Ovary (tissue), 9 donors: ENCODE data around the gene TMEM184A. TPM values are rescaled to one million over a fixed set of nuclear protein-coding genes. Genes with fewer than 3 reads are reported as not detected.

ENCODE experiments used
- DNase-seq, 5 donors: peaks; one replicate each; pipeline ENCODE4 v3.0.0-alpha.2; 2019 to 2020
- H3K27ac ChIP-seq, 2 donors: fragments of 200-600 bp; one replicate each; pipeline versions ENCODE4 v1.5.1 to v1.8.0; 2019 to 2022
- H3K27me3 ChIP-seq: fragments of 200-600 bp; one replicate; pipeline ENCODE4 v1.8.0; 2022
- H3K36me3 ChIP-seq: fragments of 200-600 bp; sonication (generic); one replicate; pipeline ENCODE4 v1.5.1; 2019
- H3K4me1 ChIP-seq: one replicate; pipeline ENCODE4 v1.8.1; 2013; ENCODE audit warnings: mild to moderate bottlenecking, moderate library complexity; ENCODE audit not compliant: insufficient read depth
- H3K4me3 ChIP-seq: fragments of 200-600 bp; sonication (generic); one replicate; pipeline ENCODE4 v1.5.1; 2017
- H3K9me3 ChIP-seq, 2 donors: fragments of 200-600 bp in 1 of 2; sonication (generic) in 1 of 2; one replicate each; pipeline versions ENCODE4 v1.5.1 to v1.8.1; 2013 to 2019; ENCODE audit warnings: mild to moderate bottlenecking in 1 of 2, moderate library complexity in 1 of 2
- EP300 ChIP-seq: sonication (generic); formaldehyde crosslinking; IDR thresholded peaks from one replicate; pipeline ENCODE4 v1.6.1; 2017; ENCODE audit warnings: antibody characterized with exemption
- POLR2A ChIP-seq: fragments of 450-650 bp; IDR thresholded peaks from one replicate; pipeline ENCODE4 v1.6.1; 2017; ENCODE audit warnings: antibody characterized with exemption, mild to moderate bottlenecking, moderate library complexity
- WGBS, 3 donors: extraction: QIAGEN DNeasy Blood & Tissue Kit in 1 of 3; methylation state at CpG; one replicate each; pipeline versions ENCODE4 v1.1.5 to v1.1.7; 2013 to 2017; 5-methylcytosine and 5-hydroxymethylcytosine counted together
- intact Hi-C, 4 donors: fragments of 100-400 bp; cut with DNase I; formaldehyde crosslinking; loops; one replicate each; pipeline versions ENCODE4 v1.11.0 to v1.15.1; 2022 to 2023
- polyA plus RNA-seq, 2 donors: library from polyadenylated mRNA; stranded (reverse); fragments of 200-250 nt in 1 of 2; fragments of 350-450 nt in 1 of 2; fragmentation: Illumina TruSeq in 1 of 2; extraction: RNeasy Lipid Tissue Mini Kit (QIAGEN cat#74804) in 1 of 2; gene quantifications; one replicate each; pipeline ENCODE4 v1.2.3, GENCODE V29; 2013 to 2014
- total RNA-seq, 7 donors: library from RNA; depleted of rRNA in 2 of 7; stranded (reverse); fragments of >200 nt in 2 of 7; fragmentation: NEBNext Ultra II Directional in 3 of 7; extraction: Animal tissue kit (Norgen Biotek cat#: 25700) in 3 of 7; gene quantifications; one replicate each; pipeline versions ENCODE4 v1.1.0 to v1.2.4, GENCODE V29; 2016 to 2023
- TF ChIP-seq, protein P1 (sequence below), 3 donors: fragments of 450-650 bp in 2 of 3; fragments of 200-600 bp in 1 of 3; IDR thresholded peaks; one replicate each; pipeline versions ENCODE4 v1.5.1 to v1.8.0; 2016 to 2022; ENCODE audit warnings: antibody characterized with exemption in 3 of 3, mild to moderate bottlenecking in 1 of 3
- donor health status: DM: no; HTN: no; CAD: no; lungs with moderate emphysema.
- donor health status: DM: no; HTN: no; CAD: no.
- donor health status: Bipolar disorder and iron deficiency.
- donor health status: DM: yes; HTN: yes; CAD: no.
- donor health status: DM: no; HTN: no; CAD: no.
- donor health status: DM: yes; HTN: yes; CAD: no.

The TMEM184A gene
- total and polyA plus RNA-seq, 9 donors: 0.05 to 8.4 (median 1.6) TPM; not detected in 2

- TF ChIP-seq POLR2A: no peak
- TF ChIP-seq, protein P1, sequence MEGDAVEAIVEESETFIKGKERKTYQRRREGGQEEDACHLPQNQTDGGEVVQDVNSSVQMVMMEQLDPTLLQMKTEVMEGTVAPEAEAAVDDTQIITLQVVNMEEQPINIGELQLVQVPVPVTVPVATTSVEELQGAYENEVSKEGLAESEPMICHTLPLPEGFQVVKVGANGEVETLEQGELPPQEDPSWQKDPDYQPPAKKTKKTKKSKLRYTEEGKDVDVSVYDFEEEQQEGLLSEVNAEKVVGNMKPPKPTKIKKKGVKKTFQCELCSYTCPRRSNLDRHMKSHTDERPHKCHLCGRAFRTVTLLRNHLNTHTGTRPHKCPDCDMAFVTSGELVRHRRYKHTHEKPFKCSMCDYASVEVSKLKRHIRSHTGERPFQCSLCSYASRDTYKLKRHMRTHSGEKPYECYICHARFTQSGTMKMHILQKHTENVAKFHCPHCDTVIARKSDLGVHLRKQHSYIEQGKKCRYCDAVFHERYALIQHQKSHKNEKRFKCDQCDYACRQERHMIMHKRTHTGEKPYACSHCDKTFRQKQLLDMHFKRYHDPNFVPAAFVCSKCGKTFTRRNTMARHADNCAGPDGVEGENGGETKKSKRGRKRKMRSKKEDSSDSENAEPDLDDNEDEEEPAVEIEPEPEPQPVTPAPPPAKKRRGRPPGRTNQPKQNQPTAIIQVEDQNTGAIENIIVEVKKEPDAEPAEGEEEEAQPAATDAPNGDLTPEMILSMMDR (IDR thresholded peaks at IDR 0.05): no peak
- no peak for TF ChIP-seq EP300
- H3K36me3 ChIP-seq: no peaks in the 10 kb centered on the region
- no peaks in the 10 kb centered on the region for H3K27me3 ChIP-seq
- WGBS, 3 donors: 79 to 83% (median 83%) methylated on average over 39 to 41 of the region's 41 CpGs
- no peaks in the 10 kb centered on the region for H3K4me1 ChIP-seq
- H3K4me3 ChIP-seq: no peak overlapping the region
- no peak overlapping the region for H3K27ac ChIP-seq
- no peak for DNase-seq
- intact Hi-C loops: no loop called here
- no peaks in the 10 kb centered on the region for H3K9me3 ChIP-seq
Measured at GRCh38 chr7:1544178-1544895, 11.7 kb downstream of the TMEM184A start.

DNA sequence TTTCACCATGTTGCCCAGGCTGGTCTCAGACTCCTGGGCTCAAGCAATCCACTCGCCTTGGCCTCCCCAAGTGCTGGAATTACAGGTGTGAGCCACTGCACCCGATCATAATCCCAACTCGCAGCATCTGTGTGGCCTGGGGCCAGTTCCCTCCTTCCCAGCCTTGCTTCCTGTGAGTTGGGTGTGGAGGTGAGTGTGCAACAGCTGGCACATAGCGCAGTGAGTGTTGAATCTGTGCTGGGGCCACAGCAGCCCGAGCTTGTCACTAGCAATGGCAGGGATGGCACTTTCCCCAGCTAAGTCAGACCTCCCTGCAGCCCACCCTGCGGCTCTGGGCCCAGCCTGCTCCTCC lies 12.2 kb downstream of the TMEM184A start:
- 91 to 92% (median 92%) methylated on average over 6 of the region's 6 CpGs for WGBS, 3 donors
- TF ChIP-seq EP300: no peak
- TF ChIP-seq, protein P1 (IDR thresholded peaks at IDR 0.05): no peak
- TF ChIP-seq POLR2A: no peak
- Histone ChIP-seq H3K4me3 (no peak overlapping the region), H3K27me3 (no peaks in the 10 kb centered on the region), H3K36me3 (no peaks in the 10 kb centered on the region), H3K9me3 (no peaks in the 10 kb centered on the region), H3K27ac (no peak overlapping the region), H3K4me1 (no peaks in the 10 kb centered on the region)
- no peak for DNase-seq
- intact Hi-C loops: no loop called here

GRCh38 chr7:1542841-1543747 lies 12.9 kb downstream of the TMEM184A start:
- no peaks in the 10 kb centered on the region for H3K9me3 ChIP-seq
- no peak overlapping the region for H3K4me3 ChIP-seq
- H3K27me3 ChIP-seq: no peaks in the 10 kb centered on the region
- no peaks in the 10 kb centered on the region for H3K4me1 ChIP-seq
- intact Hi-C loops: no loop called here
- no peak for TF ChIP-seq POLR2A
- no peak for TF ChIP-seq EP300
- TF ChIP-seq, protein P1 (IDR thresholded peaks at IDR 0.05): no peak
- DNase-seq: peak in 1 of 5 donors; percentile 10
- H3K27ac ChIP-seq: no peak overlapping the region
- 87 to 92% (median 87%) methylated on average over 38 of the region's 38 CpGs for whole genome bisulfite sequencing, 3 donors
- H3K36me3 ChIP-seq: no peaks in the 10 kb centered on the region

- WGBS, 3 donors: 86 to 91% (median 88%) methylated on average over 21 of the region's 21 CpGs
- no peaks in the 10 kb centered on the region for H3K9me3 ChIP-seq
- no peak overlapping the region for H3K27ac ChIP-seq
- DNase-seq: no peak
- TF ChIP-seq, protein P1 (IDR thresholded peaks at IDR 0.05): no peak
- TF ChIP-seq EP300 (no peak), POLR2A (no peak)
- no peak overlapping the region for H3K4me3 ChIP-seq
- H3K27me3 ChIP-seq: no peaks in the 10 kb centered on the region
- no peaks in the 10 kb centered on the region for H3K36me3 ChIP-seq
- intact Hi-C loops: no loop called here
- H3K4me1 ChIP-seq: peaks cover 5% of the 10 kb centered on the region
Measured at GRCh38 chr7:1542329-1542728, 13.7 kb downstream of the TMEM184A start.
